ENCODE results near the gene IL20.

The IL20 gene, protein sequence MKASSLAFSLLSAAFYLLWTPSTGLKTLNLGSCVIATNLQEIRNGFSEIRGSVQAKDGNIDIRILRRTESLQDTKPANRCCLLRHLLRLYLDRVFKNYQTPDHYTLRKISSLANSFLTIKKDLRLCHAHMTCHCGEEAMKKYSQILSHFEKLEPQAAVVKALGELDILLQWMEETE

DNA sequence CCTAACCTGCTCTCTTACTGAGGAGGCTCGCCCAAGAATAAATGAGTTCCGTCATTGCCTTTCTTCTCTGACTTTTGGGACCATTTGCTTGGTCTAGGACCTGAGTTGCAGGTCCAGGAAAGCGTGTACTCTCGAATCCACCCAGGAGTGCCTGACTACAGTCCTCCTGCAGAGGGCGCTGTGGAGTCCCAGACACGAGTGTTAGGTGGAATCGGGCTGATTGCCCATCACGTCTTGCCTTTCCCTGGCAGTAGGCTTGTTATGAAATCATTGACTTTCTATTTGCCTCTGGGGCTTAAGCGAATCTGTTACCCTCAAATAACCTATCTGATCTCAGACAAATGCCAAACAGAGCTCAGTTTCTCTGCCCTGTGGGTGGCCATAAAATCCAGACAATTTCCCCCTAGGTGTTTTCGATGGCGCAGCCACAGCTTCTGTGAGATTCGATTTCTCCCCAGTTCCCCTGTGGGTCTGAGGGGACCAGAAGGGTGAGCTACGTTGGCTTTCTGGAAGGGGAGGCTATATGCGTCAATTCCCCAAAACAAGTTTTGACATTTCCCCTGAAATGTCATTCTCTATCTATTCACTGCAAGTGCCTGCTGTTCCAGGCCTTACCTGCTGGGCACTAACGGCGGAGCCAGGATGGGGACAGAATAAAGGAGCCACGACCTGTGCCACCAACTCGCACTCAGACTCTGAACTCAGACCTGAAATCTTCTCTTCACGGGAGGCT lies at the start of gene IL20:
Gene IL20 (plus strand): TSS at position 685 of the 733 bp plus-strand sequence. CDS start 230 bp downstream, outside the sequence.
- DNase-seq (ENCODE audit: low spot score): peak; percentile 84

DNA sequence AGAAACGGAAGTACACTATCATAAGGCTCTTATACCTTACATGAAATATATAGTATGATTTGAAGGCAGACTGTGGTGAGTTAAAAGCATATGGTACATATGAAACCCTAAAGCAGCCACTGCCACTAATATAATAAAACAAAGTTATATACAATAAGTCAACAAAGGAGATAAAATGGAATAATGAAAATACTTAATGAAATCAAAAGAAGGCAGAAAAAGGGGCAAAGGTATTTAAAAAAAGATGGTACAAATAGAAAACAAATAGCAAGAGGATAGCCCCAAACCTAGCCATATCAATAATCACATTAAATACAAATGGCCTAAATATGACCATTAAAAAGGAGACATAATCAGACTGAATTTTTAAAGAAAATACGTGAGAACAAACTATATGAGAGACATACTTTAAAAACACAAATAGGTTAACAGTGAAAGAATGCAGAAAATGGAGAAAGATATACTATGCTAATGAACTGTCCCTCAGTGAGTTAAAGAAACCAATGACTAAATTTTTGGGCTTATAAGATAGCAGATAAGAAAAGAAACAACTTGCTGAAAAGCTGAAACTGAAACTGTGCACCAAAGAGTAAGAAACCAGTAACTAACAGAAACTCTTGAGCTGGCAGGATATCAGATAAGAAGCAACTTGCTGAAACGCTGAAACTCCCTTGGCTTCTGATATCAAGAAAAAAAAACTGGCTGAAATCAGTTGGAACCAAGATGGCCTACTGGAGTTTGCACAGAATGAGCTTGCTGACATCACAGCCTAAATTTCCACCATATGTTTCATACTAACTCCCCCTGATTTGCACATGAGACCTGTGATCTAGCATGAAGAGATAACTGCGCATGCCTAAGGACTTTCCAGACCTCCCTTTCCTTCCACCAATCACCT lies 48.8 kb upstream of the IL20 start:
- DNase-seq (ENCODE audit: low spot score): peak; percentile 47

DNA sequence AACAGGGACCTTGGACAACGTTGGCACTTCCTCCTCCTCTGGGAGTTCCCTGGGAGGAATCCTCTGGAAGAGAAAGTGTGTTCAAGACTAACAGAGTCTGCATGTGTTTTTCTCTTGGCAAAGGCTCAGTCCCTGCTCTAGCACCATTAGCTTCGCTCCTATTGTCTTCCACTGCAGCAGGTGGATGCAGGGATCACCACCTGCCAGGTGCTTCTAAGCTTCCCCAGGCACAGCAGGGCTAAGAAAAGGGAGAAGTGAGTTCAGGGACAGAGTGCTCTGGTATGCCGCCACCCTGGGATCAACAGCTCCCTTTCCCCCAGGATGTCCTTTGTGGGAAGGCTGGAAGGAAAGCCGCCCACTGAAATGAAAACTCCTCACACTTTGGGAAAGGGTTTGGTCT lies 43.9 kb upstream of the IL20 start:
- DNase-seq (ENCODE audit: low spot score): no peak

DNA sequence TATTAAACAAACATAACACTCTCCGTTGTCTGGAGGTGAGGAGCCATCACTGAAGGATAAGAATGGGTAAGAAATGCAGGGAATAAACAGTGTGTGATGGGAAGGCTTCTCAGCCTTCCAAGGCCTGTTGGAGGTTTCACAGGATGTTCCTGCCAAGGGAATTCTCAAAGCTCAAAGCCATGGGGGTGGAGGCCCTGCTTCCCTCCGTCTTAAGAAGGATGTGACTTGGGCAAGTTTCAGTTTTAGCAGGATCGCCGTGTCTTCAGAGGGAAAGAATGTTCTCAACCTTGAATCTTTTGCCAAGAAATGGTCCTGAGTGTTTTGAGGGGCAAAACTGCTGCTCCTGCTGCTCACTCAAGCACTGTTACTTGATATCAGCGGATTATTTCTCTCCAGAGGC lies 41.7 kb upstream of the IL20 start:
- DNase-seq (ENCODE audit: low spot score): no peak

DNA sequence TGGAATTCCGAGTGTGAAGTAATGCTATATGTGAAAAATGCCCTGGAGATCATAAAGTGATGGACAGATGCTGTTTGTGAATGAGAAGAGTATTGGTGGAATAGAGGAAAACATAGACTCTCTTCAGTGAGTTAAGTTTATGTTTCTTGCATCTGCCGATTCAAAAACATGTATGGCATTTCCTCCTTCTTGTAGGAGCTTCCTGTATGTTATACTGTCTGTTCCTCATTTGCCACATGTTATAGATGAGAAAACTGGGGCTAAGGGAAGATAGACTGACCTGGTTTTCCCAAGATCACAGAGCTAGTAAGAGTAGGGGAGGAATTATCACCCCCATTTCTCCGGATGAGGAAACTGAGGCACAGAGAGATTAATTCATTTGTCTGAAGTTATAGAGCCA lies 41.1 kb upstream of the IL20 start:
- no peak for DNase-seq (ENCODE audit: low spot score)

DNA sequence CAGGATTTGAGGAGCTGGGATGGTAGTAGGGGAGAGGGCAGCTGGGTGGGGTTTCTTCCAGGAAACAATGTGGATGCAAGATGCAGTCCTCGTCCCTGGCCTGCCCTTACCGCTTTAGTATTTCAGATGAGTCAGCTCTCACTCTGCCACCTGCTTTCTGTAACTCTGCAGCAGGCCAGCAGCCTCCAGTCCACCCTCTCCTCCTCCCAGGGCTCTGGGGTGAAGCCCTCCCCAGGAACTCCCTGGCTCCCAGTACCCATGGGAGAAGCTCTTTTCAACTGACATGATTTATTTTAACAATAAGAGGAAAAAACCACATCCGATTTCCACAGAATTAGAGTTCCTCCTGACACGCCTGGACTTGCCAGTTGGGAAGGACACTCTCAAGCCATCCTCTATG lies 39.0 kb upstream of the IL20 start:
- DNase-seq (ENCODE audit: low spot score): no peak

DNA sequence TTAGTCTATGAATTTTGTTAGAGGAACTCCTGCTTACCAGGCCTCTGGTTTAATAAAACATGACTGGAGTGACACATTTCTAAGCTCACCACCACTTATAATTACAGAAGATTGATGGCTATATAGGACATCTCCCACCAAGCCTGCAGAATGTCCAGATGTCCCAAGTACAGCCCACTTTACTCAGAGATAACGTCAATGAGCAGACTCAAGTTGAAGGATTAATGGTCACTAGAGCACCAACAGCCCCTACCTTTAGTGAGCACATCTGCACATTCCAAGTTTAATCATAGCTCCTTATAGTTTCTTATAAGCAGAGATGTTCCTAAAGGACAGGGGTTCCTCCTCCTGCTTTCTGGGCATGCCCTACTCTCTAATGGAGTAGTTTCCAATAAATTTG lies 37.4 kb upstream of the IL20 start:
- no peak for DNase-seq (ENCODE audit: low spot score)

DNA sequence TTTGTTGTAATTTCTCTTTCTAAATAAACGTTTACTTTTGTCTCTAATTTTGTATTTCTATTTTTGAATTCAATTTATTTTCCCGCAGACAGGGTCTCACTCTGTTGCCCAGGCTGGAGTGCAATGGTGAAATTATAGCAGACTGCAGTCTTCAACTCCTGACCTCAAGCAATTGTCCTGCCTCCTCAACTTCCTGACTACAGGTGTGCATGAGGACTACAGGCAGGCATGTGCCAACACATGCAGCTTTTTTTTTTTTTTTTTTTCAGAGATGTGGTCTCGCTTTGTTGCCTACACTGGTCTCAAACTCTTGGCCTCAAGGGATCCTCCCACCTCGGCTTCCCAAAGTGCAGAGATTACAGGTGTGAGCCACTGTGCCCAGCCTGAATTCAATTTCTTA lies 36.7 kb upstream of the IL20 start:
- DNase-seq (ENCODE audit: low spot score): no peak

DNA sequence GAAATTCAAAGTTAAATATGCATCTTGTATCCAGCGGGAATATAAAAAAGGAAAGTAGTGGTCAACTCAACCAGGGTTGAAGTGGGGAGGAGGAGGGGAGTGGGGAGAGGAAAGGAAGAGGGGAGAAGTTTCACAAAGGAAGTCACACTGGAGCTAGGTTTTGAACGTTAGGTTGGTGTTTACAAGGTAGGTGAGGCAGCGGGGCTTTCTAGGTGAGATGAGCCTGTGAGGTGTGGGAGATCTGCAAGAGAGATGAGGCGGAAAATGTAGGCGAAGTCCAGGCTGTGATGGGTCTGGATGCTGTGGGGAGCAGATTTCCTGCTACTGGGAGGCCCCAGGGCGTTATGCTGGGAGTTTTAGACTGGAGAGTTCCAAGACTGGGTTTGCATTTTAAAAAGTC lies 36.1 kb upstream of the IL20 start:
- DNase-seq (ENCODE audit: low spot score): peak; percentile 7

DNA sequence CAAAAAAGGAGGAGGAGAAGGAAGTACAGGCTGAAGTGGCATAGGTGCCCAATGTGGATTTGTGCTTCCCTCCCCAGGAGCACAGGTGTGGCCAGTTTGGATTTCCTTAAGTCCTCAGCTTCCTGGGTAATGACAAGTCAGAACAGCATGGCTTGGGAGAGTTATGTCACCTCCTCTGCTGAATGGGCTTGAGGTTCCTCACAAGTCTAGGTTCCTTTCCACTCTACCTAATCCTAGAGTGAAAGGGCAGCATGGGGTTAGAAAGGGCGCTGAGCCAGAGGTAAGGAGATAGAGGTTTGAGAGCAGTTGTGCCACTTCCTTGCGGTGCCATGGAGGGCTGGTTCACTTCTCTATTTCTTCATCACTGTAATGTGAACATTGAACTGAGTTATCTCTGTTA lies 35.5 kb upstream of the IL20 start:
- no peak for DNase-seq (ENCODE audit: low spot score)

DNA sequence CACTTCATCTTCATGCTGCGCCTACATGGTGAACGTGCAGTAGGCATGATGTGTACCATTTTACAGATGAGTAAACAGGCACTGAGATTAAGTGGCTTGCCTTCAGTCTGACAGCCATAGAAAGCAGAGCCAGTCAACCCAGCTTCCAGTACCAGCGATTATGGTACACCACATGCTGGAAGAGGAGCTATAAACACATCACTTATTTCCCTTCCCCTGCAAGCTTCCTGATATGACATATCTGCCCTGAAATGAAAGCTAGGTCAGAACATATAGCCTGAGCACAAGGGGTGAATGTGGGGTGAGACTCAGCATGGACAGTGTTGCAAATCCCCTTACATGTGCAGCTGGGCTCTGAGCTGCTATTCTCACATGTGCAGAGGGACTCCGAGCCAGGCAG lies 33.8 kb upstream of the IL20 start:
- DNase-seq (ENCODE audit: low spot score): no peak

DNA sequence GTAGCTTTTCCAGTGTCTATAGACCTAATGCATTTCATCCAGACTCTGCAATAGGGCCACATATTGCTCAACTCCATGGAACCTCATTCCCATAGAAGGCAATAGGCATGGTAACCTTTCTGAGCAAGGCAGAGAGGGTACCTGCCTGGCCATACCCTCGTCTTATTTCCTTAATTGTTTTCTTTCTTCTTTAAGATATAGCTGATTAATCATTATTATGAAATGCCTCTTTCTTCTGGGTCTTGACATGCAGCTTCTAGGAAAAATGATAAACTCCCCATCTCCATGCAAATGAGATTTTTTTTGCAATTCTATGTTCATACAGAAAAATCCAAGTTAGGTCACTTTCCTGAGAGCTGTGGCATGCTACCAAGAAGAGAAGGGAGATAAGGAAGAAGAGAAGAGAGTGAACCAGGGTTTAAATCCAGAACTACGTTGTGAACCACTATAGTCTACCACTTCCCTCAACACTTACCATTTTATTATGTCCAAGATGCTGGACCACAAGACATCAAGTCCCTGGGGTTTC lies 33.0 kb upstream of the IL20 start:
- DNase-seq (ENCODE audit: low spot score): no peak

DNA sequence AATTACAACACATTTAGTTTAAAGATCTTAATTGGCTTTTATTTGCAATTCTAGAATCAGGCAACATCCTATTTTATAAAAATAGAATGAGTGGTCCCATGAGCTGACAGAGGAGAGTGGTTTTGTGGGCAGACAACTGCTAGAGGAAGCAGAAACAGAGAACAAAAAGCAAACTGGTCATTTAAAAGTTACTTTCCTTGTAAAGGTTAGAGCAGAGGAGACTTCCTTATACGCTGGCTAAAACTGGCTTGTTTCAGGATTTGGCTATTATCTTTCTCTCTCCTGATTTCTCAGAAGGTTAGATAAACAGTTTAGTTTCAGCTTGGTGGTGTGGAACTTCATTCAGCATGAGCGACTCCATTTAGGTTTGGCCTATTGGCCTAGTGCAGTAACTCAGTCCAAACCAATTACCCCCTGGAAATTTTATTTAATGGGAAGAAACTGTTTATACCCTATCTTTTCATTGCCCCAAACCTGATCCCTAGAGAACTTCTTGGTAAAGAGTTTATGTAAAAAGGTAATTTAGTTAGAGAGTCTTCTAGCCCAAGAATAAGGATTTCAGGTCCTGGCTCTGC lies 32.2 kb upstream of the IL20 start:
- DNase-seq (ENCODE audit: low spot score): no peak

DNA sequence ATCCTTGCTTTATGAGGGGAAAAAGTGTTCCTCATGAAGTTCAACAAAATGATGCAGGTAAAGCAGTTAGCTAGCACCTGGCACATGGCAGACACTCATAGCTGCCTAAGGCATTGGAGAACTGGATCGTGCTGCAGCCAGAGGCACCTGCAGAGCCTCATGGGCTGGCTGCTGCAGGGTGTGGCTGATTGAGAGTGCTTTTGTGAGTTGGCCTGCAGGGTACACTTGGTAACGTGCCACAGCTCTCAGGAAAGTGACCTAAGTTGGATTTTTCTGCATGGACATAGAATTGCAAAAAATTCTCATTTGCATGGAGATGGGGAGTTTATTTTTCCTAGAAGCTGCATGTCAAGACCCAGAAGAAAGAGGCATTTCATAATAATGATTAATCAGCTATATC lies 31.6 kb upstream of the IL20 start:
- no peak for DNase-seq (ENCODE audit: low spot score)

DNA sequence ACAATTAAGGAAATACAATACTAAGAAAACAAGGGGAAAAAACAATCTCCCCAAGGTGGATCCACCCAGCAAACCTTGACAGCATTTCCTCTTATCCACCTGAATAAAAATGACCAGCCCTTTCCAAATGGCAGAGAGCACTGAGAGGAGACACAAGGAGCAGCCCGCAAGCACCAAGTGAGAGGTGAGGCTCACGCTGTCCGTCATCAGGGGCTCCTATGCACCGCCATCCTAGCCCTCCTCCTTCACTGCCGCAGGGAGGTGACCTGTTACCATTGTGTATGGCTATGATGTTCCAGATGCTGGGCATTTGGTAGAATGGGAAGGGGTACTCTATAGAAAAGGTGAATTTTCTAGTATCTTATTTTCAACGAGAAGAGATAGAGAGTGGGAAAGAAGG lies 31.2 kb upstream of the IL20 start:
- DNase-seq (ENCODE audit: low spot score): no peak

DNA sequence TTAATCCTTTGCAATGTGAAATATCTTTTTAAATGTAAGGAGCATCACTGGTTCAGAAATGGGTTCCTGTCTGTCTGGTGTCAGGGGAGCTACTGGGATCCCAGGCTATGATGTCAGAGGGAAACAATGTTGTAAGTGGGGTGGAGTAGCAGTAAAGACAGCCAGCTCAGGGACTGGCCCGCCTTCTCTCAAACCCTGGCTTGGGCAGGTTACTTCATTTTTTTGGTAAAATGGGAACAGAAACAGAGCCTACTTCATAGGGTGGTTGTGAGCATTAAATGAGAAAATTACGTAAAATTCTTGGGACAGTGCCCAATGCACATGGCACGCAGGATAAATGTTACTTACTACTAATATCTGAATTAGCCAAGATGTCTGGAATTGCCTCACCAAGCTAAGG lies 30.7 kb upstream of the IL20 start:
- DNase-seq (ENCODE audit: low spot score): no peak

DNA sequence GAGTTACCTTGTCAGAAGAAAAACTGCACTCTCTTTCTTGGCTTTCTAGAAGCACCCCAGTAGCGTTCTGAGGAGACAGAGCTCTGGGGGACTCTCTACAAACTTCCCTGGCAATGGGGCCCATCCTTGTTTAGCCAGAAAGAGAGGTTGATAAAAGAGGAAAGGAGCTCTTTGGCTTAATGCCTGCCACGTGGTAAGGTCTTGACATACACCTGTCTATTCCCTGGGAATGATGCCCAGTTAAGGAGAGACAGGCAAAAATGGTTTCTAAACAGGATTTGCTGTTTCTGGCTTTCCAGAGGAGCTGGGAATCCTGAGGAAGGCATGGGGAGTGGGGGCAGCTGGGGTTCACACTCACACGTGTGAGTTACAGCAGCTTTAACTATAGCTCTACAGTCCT lies 30.2 kb upstream of the IL20 start:
- no peak for DNase-seq (ENCODE audit: low spot score)

DNA sequence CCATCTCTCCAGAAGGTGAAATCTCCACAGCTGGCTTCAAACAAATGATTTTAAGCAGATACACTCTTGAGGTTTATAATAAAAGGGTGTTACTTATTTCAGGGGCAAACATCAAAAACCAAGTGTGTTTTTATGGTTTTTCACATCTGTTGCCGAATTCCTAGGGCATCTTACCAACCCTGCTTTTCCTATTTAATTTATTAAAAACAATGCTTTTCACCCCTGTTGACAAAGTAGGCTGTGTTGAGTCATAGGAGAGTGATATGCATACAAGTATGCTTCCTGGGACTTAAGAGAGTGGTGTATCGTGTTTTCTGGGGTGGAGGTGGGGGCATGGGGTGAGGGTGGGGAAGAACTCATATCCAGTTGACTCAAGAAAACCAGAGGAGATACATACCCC lies 29.3 kb upstream of the IL20 start:
- no peak for DNase-seq (ENCODE audit: low spot score)

DNA sequence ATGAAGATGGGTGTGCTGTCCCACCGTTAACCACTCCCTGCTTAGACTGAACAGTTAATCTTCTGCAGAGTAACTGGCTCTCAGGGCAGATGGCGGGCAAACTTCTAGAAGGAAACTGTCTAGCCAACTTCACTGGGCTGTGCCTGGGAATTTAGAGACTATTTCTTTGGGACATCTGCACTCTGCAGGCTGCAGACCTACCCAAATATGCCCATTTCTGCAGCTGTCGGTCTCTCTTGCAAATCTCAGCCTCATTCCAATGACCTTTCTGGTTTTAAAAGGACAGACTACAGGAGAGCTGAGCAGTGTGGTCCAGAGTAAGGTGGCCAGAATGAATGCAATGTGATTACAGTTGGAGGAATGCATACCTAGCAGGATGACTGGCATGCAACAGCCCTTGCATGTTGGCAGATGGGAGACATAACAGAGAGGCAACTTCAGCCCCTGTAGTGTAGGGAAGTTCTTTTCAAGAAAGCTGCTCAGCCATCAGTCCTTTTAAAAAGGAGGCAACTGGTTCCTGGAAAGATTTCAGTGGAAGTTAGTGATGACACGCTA lies 26.3 kb upstream of the IL20 start:
- DNase-seq (ENCODE audit: low spot score): no peak

DNA sequence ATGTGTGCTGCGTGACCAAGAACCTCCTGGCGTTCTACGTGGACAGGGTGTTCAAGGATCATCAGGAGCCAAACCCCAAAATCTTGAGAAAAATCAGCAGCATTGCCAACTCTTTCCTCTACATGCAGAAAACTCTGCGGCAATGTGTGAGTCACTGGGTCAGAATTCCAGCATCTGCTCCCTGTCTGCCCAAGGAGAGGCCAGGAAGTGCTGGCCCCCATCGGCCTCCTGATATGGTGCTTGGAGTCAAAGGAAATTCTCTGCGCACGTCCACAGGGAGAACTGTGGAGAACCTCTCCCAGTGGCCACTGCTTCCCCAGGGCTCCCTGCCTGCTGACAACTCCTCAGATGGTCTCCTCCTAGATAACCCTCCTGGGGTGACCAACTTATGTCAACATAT lies 25.6 kb upstream of the IL20 start:
- DNase-seq (ENCODE audit: low spot score): no peak

DNA sequence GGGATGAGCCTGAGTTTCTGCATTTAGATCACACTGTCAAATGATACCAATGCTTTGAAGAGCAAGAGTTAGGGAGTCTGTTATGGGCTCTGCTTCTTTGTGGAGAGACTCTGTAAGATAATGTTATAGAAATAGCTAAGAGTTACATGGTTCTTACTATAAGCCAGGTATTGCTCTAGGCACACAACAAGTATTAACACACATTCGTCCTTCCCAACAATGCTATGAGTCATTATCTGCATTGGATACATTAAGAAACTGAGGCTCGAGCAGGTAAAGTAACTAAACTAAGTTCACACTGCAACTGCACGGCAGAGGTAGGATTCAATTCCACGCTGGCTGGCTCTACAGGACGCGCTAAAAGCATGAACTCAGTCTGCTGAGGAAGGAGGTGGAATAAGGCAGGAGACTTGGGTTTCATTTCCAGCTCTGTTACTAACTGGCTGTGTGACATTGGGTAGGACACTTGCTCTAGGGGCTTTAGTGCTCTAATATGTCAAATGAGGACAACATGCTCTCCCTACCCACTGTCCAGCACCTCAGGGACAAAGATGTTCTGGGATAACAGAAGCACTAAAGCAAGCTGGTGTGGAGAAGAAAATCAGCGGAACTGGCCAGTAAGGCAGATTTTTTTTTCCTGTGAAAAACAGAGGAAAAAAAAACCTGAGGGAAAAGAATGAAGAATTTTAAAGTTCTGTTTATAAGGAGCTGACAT lies 23.7 kb upstream of the IL20 start:
- DNase-seq (ENCODE audit: low spot score): no peak

DNA sequence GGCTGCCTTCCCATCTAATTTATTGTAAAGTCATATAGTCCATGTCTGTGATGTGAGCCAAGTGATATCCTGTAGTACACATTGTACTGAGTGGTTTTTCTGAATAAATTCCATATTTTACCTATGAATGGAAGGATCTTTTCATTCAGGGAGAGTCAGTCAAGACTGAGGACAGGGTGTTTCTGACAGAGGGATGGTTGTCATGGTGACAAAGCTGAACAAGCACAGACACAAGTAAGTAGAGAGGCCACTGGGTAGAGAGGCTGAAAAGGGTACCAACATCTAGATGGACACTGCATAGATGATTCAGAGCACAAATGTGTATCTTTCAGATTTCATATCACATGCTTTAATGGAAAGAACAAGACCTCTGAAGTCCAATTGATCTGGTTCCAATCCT lies 22.6 kb upstream of the IL20 start:
- no peak for DNase-seq (ENCODE audit: low spot score)

All from CD4-positive, alpha-beta T cell treated with Interleukin-15 for 4 hours (primary cell).